ENCODE data around the gene LTN1.

DNA sequence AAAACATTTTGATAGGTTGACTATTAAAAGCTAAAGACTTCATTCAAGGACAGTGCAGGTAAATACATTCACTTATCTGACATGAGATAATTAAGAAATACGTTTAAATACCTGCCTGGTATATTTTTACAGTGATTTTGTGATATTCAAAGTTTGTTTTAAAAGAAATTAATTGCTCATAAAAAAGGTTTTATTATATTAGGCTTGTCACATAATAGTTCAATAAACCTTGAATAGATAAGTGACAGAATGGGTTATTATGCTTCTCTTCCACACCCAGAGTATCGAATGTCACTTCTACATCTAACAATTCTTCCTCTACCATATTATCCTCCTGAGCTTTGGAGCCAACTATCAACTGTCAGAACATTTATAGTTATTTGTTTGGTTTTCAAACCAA is 60.0 kb downstream of the LTN1 start:
- TF ChIP-seq, protein P1, sequence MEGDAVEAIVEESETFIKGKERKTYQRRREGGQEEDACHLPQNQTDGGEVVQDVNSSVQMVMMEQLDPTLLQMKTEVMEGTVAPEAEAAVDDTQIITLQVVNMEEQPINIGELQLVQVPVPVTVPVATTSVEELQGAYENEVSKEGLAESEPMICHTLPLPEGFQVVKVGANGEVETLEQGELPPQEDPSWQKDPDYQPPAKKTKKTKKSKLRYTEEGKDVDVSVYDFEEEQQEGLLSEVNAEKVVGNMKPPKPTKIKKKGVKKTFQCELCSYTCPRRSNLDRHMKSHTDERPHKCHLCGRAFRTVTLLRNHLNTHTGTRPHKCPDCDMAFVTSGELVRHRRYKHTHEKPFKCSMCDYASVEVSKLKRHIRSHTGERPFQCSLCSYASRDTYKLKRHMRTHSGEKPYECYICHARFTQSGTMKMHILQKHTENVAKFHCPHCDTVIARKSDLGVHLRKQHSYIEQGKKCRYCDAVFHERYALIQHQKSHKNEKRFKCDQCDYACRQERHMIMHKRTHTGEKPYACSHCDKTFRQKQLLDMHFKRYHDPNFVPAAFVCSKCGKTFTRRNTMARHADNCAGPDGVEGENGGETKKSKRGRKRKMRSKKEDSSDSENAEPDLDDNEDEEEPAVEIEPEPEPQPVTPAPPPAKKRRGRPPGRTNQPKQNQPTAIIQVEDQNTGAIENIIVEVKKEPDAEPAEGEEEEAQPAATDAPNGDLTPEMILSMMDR (IDR thresholded peaks at IDR 0.05; ENCODE audit: insufficient read depth, low read depth, low read length): no peak
- no peak for TF ChIP-seq EZH2 (IDR thresholded peaks at IDR 0.05; ENCODE audit: insufficient read depth, low read length)

Measured in astrocyte (in vitro differentiated cells and primary cell).